HG03460 (cell line): ENCODE results near the gene ZC3H12D.
"Not testable (repeated sequence)": the region's sequence is repeated elsewhere in the genome, so short reads cannot be mapped to it uniquely, and the experiment has no call there.

Experiments used
- ATAC-seq: cut with Tn5 transposase; IDR thresholded peaks from one replicate; pipeline ENCODE4 v1.9.1; 2021; ENCODE audit not compliant: unreplicated experiment

Gene ZC3H12D

GRCh38 chr6:149483849-149484655 lies 762 bp downstream of the ZC3H12D start:
- no peak for ATAC-seq

GRCh38 chr6:149483334-149483725 lies 1.5 kb downstream of the ZC3H12D start:
- ATAC-seq: no peak

- ATAC-seq: peak; percentile 1
Measured at GRCh38 chr6:149482545-149483333, 2.1 kb downstream of the ZC3H12D start.

GRCh38 chr6:149480502-149481280 lies 4.1 kb downstream of the ZC3H12D start:
- no peak for ATAC-seq

- no peak for ATAC-seq
Measured at GRCh38 chr6:149478631-149479314, 6.0 kb downstream of the ZC3H12D start.

- ATAC-seq: no peak
Measured at GRCh38 chr6:149477544-149477943, 7.3 kb downstream of the ZC3H12D start.

- no peak for ATAC-seq
Measured at GRCh38 chr6:149476789-149477455, 7.9 kb downstream of the ZC3H12D start.

GRCh38 chr6:149474108-149474935 lies 10.5 kb downstream of the ZC3H12D start:
- peak; percentile 39 for ATAC-seq

GRCh38 chr6:149473080-149474052 lies 11.4 kb downstream of the ZC3H12D start:
- no peak for ATAC-seq

GRCh38 chr6:149472241-149472640 lies 12.6 kb downstream of the ZC3H12D start:
- no peak for ATAC-seq

- no peak for ATAC-seq
Measured at GRCh38 chr6:149471801-149472200, 13.0 kb downstream of the ZC3H12D start.

GRCh38 chr6:149470948-149471347 lies 13.9 kb downstream of the ZC3H12D start:
- ATAC-seq: no peak

- peak; percentile 25 for ATAC-seq
Measured at GRCh38 chr6:149468179-149468578, 16.6 kb downstream of the ZC3H12D start.

GRCh38 chr6:149467265-149467664 lies 17.5 kb downstream of the ZC3H12D start:
- ATAC-seq: no peak

- no peak for ATAC-seq
Measured at GRCh38 chr6:149464411-149464810, 20.4 kb downstream of the ZC3H12D start.

- ATAC-seq: no peak
Measured at GRCh38 chr6:149463781-149464180, 21.0 kb downstream of the ZC3H12D start.

- not testable (repeated sequence) for ATAC-seq
Measured at GRCh38 chr6:149462712-149463111, 22.1 kb downstream of the ZC3H12D start.

GRCh38 chr6:149461670-149462069 lies 23.1 kb downstream of the ZC3H12D start:
- no peak for ATAC-seq
